ENCODE data around the gene ALG3.

ALG3 gene

DNA sequence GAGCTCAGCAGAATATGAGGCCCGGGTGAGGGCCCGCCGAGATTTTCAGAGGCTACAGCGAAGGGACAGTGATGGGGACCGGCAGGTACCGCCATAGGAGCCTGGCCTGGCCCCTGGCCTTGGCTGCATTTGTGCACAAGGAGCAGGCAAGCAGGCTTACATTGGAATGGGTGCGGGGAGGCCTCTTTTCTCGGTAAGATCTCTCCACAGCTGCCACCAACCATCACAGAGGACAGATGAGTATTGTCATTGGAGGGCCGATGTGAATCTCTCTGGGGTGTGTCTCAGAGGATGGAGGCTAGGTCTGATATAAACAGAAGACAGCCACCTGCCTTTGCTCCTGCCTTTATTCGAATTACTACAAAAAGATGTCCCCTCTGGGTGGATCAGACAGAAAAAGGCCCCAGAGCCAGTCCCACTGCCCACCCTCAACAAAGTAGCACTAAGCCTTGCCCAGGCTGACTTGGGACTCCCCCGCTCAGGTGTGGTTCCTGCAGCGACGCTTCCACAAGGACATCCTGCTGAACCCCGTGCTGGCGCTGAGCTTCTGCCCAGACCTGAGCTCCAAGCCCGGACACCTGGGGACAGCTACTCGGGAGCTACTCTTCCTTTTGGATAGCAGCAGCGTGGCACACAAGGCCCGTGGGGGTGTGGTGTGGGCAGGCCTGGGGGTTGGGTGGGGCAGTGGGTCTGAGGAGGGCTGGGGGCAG, 13.9 kb downstream of the ALG3 start:
- DNase-seq, result no peak

DNA sequence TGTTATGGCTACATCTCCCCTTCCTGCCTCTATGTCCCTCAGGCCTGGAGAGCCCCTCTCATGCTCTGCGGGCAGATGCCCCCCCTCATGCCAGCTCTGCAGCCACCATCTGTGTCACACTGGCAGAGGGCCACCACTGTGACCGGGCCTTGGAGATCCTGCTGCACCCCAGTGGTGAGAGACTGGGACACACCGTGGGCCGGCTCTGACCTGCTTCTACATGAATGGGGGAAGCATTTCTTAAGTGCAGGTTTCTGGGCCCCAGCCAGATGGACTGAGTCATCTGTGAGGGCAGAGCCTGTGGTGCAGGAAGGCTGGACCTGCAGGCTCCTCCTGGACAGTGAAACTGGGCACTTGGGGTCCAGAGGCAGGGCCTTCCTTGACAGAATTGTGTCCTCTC, 14.5 kb downstream of the ALG3 start:
- DNase-seq, result no peak

- DNase-seq, result no peak
These were observed 15.5 kb downstream of the ALG3 start for GRCh38 chr3:184233127-184233843.

GRCh38 chr3:184231671-184232070, 17.1 kb downstream of the ALG3 start:
- DNase-seq, result no peak

DNA sequence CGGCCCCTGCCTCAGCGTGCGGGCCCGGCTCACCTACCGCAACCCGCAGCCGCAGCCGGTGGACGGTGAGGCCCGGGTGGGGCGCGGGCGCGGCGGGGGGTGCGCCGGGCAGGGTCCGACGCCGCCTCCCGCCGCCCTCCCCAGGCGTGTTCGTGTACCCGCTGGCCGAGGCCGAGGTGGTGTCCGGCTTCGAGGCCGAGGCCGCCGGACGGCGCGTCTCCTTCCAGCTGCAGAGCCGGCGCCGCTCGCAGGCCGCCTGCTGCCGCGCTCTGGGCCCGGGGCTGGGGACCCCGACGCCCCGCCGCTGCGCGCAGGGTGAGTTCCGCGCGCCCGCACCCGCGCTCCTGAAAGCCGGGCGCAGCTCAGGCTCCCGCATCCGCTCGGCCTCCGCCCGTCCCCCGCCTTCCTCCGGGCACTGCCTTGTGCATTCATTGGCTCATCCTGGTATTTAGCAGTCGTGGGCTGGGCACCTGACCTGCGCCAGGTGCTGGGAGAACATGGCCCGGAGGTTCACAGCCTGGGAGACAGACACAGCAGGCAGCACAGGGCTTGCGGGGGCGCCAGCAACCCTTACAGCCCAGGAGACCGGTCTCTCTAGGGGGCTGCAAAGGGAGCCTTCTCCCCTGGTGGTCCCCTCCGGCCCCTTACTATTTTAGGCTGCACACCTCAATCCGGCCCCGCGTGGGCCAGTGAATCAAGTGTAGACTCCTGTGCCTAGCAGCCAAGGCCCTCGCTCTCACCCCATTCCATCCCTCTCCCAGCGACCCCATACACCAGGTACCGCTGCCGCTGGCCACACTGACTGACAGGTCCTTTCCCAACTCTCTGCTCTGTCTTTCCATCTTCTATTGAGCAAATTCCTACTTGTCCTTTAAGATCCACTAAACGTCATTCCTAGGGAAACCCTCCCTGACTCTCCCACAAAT, 17.9 kb downstream of the ALG3 start:
- peak; percentile 21 for DNase-seq

- DNase-seq, result no peak
These were observed 18.6 kb downstream of the ALG3 start for GRCh38 chr3:184230081-184230602.

GRCh38 chr3:184229394-184230080, 19.2 kb downstream of the ALG3 start, which contains the start of gene VWA5B2:
TSS of gene VWA5B2 (plus strand) at chr3:184229585. CDS start at chr3:184230529, 944 bp downstream.
- DNase-seq, result peak; percentile 80

DNA sequence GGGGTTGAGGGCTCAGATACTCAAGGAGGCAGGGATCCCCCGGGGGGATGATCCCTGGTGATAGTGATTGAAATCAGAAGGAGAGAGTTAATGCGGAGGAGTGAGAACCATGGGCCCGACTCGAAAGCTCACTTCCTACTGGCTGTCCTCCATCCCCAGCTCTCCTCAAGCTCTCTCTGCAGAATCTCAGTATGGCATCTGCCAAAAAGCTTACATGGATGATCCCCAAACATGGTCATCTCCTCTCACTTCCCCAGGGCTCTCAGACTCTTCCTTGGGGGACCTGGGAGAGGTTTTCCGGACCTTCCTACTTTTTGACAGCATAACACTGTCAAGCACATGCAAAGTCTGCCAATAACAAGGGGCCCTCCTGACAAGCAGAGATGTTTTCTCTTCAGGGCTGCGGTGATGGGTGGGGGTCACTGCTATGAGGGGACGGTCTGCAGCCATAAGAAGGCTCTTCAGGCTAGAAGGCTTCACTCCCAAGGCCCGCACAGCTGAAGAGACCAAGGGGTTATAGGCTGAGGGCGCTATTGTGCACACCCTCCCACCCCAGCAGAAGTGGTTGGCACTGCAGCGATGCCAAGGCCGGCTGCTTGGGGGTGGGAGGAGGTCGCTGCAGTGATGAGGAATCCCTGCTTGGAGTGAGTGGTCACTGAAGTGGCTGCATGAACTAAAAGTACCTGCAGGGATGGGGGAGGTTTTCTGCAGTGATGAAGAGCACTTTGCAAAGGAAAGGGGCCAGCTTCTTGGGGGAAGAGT, 20.2 kb downstream of the ALG3 start:
- DNase-seq, result no peak

- peak; percentile 67 for DNase-seq
These were observed 21.3 kb downstream of the ALG3 start for GRCh38 chr3:184227481-184227935.

- no peak for DNase-seq
These were observed 24.8 kb downstream of the ALG3 start for GRCh38 chr3:184223946-184224345.

GRCh38 chr3:184222521-184222920, 26.2 kb downstream of the ALG3 start:
- no peak for DNase-seq

DNA sequence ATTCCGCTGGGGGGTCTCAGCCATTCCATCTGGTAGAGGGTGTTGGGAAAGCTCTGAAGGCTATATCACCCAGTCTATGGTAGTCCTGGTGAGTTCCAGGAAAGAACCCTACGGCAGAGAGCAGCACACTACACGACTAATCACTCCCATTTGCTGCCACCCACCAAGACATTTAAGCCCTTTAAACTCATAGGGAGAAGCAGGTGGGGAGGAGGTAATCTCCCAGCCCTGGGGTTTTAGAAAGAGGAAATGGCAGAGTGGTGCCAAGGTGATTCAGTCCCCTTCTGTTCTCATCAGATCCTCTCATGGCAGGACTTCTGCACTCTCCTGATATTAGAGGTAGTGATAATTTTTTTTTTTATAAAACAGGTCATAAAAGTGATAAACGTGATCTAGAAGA, 29.9 kb downstream of the ALG3 start:
- no peak for DNase-seq

- no peak for DNase-seq
These were observed 37.0 kb downstream of the ALG3 start for GRCh38 chr3:184211718-184212117.

DNA sequence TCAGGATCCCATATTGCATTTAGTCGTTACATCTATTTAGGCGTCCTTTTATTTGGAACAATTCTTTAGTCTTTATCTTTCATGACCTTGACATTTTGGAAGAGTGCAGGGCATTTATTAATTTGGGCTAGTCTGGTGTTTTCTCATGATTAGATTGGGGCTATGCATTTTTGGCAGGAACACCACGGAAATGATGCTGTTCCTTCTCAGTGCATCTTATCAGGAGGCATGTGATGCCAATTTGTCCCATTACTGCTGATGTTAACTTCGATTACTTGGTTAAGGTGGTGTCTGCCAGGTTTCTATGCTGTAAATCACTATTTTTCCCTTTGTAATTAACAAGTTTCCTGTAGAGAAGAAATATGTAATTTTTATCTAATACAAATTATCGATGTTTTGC, 37.5 kb downstream of the ALG3 start:
- no peak for DNase-seq

DNA sequence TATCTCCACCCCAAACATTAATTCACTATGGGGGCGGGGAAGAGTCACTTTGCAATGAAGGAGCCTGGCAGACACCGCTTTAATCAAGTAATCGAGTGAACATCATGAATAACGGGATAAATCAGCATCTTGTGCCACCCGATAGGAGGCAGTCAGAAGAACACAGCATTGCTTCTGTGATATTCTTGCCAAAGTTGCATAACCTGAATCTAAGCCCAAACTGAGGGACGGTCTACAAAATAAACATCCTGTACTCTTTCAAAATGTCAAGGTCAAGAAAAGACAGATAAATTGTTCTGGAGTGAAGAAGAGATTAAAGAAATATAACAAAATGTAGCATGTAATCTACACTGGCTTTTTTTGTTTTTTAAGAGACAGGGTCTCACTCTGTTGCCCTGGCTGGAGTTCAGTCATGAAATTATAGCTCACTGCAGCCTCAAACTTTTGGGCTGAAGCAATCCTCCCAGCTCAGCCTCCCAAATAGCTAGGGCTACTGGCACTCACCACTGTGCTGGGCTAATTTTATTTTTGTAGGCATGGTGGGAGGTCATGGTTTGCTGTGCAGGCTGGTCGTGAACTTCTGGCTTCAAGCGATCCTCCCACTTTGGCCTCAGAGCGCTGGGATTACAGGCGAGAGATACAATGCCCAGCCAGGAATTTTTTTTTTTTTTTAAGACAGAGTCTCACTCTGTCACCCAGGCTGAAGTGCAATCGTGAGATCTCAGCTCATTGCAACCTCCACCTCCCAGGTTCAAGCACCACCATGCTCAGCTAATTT, 39.4 kb downstream of the ALG3 start:
- no peak for DNase-seq

GRCh38 chr3:184203526-184203925, 45.2 kb downstream of the ALG3 start:
- DNase-seq, result no peak

GRCh38 chr3:184200825-184201224, 47.9 kb downstream of the ALG3 start:
- DNase-seq, result no peak

DNA sequence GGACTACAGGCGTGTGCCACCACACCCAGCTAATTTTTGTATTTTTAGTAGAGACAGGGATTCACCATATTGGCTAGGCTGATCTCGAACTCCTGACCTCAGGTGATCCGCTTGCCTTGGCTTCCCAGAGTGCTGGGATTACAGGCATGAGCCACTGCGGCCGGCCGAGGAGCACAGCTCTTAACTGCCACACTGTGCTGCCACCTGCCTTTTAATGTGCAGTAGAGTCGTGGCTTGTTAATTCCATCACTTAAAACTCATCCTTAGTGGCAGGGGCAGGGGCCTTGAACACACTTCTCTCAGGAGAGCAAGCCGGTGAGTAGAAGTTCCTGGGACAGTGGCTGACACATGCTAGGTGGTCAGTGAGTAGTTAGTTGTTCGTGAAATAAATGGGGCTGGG, 50.3 kb downstream of the ALG3 start:
- DNase-seq, result no peak

GRCh38 chr3:184196536-184196935, 52.2 kb downstream of the ALG3 start:
- no peak for DNase-seq

DNA sequence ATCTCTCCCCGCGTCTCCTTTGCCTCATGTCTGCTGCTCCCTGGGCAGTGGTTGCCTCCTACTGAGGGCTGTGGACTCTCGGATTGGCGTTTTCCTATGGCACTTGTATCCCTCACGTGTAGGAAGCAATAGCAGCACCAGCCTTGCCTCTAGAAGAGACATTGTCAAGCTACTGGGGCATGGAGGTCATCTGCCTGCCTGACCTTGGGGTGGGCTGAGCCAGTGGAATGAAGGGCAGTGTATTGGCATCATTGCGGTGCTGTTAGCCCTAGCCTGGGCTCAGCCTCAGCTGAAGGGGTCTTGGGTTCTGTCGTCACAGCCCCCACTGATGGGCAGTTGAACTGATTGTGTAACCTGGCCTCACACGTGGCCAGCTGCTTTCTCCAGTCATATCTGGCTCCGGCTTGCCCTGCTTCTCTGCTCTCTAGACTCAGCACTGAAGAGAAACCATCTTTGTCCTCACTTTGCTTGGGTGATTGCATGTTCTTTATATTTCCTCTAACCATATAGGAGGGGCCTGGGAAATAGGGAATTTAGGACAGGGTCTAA, 54.7 kb downstream of the ALG3 start:
- no peak for DNase-seq

Measured in CD4-positive, alpha-beta T cell treated with Interleukin-17A for 4 hours (primary cell).